ENCODE data around the gene KRT36.

DNA sequence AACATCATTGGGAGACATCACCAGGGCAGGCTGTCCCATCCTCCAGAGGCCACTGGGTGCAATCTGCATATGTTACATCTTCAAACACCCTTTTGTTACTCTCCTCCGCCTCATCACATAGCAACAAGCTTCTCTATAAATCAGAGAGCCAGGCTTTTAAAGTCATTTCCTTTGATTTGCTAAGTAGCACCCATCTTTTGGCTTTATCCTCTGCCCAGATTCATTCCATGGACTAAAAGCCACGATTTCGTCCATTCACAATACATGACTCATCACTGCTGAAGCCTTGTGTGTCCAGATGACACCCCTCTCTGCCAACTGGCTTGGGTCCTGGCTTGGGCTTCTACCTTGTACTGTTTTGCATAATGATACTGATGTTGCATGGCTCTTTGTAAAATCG, 47.0 kb downstream of the KRT36 start:
- TF ChIP-seq, protein P1, sequence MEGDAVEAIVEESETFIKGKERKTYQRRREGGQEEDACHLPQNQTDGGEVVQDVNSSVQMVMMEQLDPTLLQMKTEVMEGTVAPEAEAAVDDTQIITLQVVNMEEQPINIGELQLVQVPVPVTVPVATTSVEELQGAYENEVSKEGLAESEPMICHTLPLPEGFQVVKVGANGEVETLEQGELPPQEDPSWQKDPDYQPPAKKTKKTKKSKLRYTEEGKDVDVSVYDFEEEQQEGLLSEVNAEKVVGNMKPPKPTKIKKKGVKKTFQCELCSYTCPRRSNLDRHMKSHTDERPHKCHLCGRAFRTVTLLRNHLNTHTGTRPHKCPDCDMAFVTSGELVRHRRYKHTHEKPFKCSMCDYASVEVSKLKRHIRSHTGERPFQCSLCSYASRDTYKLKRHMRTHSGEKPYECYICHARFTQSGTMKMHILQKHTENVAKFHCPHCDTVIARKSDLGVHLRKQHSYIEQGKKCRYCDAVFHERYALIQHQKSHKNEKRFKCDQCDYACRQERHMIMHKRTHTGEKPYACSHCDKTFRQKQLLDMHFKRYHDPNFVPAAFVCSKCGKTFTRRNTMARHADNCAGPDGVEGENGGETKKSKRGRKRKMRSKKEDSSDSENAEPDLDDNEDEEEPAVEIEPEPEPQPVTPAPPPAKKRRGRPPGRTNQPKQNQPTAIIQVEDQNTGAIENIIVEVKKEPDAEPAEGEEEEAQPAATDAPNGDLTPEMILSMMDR (IDR thresholded peaks at IDR 0.05) = no peak
- TF ChIP-seq EP300 (IDR thresholded peaks at IDR 0.05) (no peak), POLR2A (IDR thresholded peaks at IDR 0.05) (no peak)
